ENCODE measurements around the gene PRSS50. TPM values are rescaled to one million over a fixed set of nuclear protein-coding genes. Genes with fewer than 3 reads are reported as not detected.
"Not testable (repeated sequence)": the region's sequence is repeated elsewhere in the genome, so short reads cannot be mapped to it uniquely, and the experiment has no call there.

The PRSS50 gene
- total RNA-seq, 1 donor from 2014 or later, result 0.22 TPM

DNA sequence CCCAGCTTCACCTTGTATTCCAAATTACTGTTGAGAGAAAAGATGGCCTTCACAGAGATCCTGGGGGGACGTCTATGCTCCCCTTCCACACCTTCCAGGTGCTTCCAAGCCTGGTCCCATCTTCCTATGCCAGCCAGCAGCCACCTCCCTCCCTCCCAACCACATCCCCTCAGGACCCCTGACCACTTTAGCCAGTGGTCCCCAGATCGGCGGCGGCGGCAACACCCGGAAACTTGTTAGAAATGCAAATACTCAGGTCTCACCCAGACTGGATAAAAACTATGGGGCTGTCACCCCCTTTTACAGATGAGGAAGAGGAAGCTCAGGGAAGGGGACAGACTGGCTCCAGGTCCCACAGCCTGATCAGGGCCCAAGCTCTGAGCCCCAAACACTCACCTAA is 38.0 kb upstream of the PRSS50 start:
- H3K27me3 ChIP-seq (ENCODE audit: low read depth), result no peaks in the 10 kb centered on the region
- intact Hi-C loops (cut with micrococcal nuclease), result no loop called here
- peaks cover 3% of the 10 kb centered on the region for H3K4me1 ChIP-seq
- no peak for DNase-seq
- H3K27ac ChIP-seq (replicated peaks), result no peak overlapping the region
- H3K4me3 ChIP-seq, result no peak overlapping the region
- TF ChIP-seq, protein P1, sequence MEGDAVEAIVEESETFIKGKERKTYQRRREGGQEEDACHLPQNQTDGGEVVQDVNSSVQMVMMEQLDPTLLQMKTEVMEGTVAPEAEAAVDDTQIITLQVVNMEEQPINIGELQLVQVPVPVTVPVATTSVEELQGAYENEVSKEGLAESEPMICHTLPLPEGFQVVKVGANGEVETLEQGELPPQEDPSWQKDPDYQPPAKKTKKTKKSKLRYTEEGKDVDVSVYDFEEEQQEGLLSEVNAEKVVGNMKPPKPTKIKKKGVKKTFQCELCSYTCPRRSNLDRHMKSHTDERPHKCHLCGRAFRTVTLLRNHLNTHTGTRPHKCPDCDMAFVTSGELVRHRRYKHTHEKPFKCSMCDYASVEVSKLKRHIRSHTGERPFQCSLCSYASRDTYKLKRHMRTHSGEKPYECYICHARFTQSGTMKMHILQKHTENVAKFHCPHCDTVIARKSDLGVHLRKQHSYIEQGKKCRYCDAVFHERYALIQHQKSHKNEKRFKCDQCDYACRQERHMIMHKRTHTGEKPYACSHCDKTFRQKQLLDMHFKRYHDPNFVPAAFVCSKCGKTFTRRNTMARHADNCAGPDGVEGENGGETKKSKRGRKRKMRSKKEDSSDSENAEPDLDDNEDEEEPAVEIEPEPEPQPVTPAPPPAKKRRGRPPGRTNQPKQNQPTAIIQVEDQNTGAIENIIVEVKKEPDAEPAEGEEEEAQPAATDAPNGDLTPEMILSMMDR (IDR thresholded peaks at IDR 0.05; ENCODE audit: borderline replicate concordance), result no peak
- H3K36me3 ChIP-seq, result no peaks in the 10 kb centered on the region
- H3K9me3 ChIP-seq (replicated peaks), result no peaks in the 10 kb centered on the region

DNA sequence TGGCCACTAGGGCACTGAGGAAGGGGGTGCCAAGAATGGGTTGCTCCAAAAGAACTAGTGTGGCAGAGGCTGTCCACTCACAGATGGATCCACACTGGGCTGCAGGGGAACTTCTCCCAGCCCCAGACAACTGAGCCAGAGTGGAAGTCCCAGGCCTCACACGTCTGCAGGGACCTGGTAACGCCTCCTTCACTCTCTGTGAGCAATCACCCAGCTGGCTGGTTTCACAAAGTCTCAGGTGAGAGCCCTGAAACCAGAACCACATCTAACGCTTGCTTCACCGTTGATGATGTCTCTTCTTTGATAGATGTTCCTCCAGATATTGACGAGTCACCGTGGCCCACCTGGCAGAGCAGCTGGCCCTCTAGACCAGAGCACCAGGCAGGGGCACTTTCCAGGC is 35.5 kb upstream of the PRSS50 start:
- H3K4me1 ChIP-seq; H3K9me3 ChIP-seq (replicated peaks); H3K27me3 ChIP-seq (ENCODE audit: low read depth); DNase-seq; H3K27ac ChIP-seq (replicated peaks); H3K36me3 ChIP-seq; intact Hi-C loops (cut with micrococcal nuclease); H3K4me3 ChIP-seq: not testable (repeated sequence)

DNA sequence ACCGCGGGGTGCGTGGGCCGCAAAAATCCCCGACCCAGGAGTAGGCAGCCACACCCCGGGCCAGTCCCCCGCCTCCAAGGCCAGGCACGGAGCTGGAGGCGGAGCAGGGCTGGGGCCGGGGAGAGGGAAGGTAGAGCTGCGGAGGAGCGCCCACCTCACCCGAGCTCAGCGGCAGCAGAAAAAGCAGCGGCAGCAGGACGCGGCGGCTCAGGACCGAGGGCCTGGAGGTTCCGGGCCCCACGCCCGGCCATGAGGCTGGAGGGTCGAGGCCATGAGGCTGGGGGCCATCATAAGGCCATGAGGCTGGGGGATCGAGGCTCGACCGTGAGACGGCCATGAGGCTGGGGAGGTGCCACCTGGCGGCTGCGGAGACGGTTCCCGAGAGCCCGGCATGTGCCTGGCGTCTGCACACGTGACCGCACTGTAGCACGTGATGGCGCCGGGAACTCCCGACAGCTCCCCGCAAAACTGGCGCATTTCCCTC is 32.9 kb upstream of the PRSS50 start:
- H3K27ac ChIP-seq (replicated peaks), result no peak overlapping the region
- no peaks in the 10 kb centered on the region for H3K4me1 ChIP-seq
- intact Hi-C loops (cut with micrococcal nuclease), result no loop called here
- TF ChIP-seq, protein P1 (IDR thresholded peaks at IDR 0.05; ENCODE audit: borderline replicate concordance), result no peak
- DNase-seq, result no peak
- no peaks in the 10 kb centered on the region for H3K36me3 ChIP-seq
- no peaks in the 10 kb centered on the region for H3K27me3 ChIP-seq (ENCODE audit: low read depth)
- no peaks in the 10 kb centered on the region for H3K9me3 ChIP-seq (replicated peaks)
- H3K4me3 ChIP-seq, result no peak overlapping the region

DNA sequence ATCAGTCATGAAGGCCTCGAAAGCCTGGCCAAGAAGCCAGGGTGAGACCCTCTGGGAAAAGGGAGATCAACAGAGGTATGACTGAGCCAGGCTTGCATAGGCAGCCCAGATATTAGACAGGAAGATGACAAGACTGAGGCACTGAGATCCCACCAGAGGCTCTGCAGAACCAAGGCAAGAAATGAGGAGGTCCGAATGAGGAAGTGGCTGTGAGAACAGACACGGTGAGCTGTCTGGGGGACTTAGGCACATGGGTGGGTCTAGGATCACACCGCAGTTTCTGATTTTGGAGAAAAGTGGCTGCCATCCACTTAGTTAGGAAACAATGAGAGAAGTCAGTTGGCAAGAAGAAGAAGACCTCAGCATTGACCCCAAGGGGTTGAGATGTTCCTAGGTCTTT is 31.5 kb upstream of the PRSS50 start:
- Histone ChIP-seq H3K4me3 (no peak overlapping the region), H3K9me3 (replicated peaks) (no peaks in the 10 kb centered on the region), H3K27ac (replicated peaks) (no peak overlapping the region), H3K4me1 (no peaks in the 10 kb centered on the region), H3K27me3 (ENCODE audit: low read depth) (no peaks in the 10 kb centered on the region), H3K36me3 (no peaks in the 10 kb centered on the region)
- intact Hi-C loops (cut with micrococcal nuclease), result no loop called here
- no peak for DNase-seq
- TF ChIP-seq, protein P1 (IDR thresholded peaks at IDR 0.05; ENCODE audit: borderline replicate concordance), result no peak

DNA sequence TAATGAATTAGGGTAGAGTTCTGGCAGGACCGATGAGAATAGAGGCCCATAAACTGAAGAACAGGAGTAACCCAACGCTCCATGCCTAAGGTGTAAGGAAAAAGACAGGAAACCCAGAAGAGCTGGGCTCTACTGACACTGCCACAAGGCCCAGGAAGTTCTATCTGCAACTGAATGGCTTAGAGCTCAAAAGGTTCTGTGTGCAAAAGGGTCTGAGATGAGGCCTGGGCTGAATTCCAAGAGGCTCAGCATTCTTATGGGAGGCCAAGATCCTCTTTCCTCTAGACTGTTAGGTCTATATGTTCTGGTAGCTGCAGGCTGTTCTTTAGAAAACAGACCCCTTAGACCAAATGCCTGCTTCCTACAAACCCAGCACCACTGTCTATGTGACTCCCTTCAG is 30.5 kb upstream of the PRSS50 start:
- Histone ChIP-seq H3K36me3 (no peaks in the 10 kb centered on the region), H3K27me3 (ENCODE audit: low read depth) (no peaks in the 10 kb centered on the region), H3K9me3 (replicated peaks) (no peaks in the 10 kb centered on the region), H3K4me3 (no peak overlapping the region), H3K4me1 (no peaks in the 10 kb centered on the region), H3K27ac (replicated peaks) (no peak overlapping the region)
- TF ChIP-seq, protein P1 (IDR thresholded peaks at IDR 0.05; ENCODE audit: borderline replicate concordance), result no peak
- no peak for DNase-seq
- intact Hi-C loops (cut with micrococcal nuclease), result no loop called here

DNA sequence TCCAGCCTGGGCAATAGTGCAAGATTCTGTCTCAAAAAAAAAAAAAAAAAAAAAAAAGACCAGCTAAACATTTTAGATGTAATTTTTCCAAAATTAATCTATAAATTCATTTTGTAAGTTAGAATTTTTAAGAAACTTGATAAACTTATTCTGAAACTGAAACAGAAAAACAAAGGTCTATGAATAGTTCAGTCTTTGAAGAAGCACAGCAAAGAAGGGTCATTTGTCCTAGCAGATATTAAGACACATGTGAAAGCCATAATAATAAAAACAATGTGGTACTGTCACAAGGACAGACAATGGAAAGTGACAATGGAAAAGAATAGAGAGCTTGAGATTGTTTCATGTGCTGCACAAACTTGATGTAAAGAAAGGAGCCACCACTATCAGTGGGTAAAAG is 29.0 kb upstream of the PRSS50 start:
- TF ChIP-seq, protein P1 (IDR thresholded peaks at IDR 0.05; ENCODE audit: borderline replicate concordance), result no peak
- intact Hi-C loops (cut with micrococcal nuclease), result no loop called here
- H3K27ac ChIP-seq (replicated peaks), result no peak overlapping the region

More for the DNA sequence above, 29.0 kb upstream of the PRSS50 start:
- no peaks in the 10 kb centered on the region for H3K4me1 ChIP-seq
- no peak for DNase-seq
- no peaks in the 10 kb centered on the region for H3K36me3 ChIP-seq
- no peaks in the 10 kb centered on the region for H3K9me3 ChIP-seq (replicated peaks)
- no peak overlapping the region for H3K4me3 ChIP-seq
- H3K27me3 ChIP-seq (ENCODE audit: low read depth), result no peaks in the 10 kb centered on the region

Measured in left ventricle myocardium inferior (tissue), 1 donor.